Measurements from ENCODE around the gene DAB1.
A peak's percentile ranks its signal among the peaks of the same experiment; 100 is the strongest.

Gene DAB1

GRCh38 chr1:57146100-57146499 lies 277.8 kb downstream of the DAB1 start:
- no peak for DNase-seq

DNA sequence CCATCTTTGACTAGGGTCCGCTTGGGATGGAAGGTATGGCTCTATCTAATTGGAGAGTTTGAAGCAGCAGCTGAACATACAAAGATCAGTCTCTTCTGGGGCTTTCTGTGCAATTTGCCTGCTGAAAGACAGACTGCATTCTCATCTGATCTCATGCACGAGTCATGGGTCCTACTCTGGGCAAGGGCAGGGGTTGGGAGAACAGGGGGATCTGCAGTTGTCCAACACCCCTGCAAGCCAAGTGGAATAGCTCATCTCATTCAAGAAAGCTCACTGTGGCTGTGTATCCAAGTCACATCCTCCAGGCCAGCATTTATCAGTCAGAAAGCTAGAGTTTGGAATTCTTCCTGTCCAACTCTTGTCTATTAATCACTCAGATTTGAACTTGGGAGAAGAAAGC lies 280.9 kb downstream of the DAB1 start:
- no peak for DNase-seq

GRCh38 chr1:57142169-57142568 lies 281.7 kb downstream of the DAB1 start:
- DNase-seq = no peak

GRCh38 chr1:57138432-57139078 lies 285.3 kb downstream of the DAB1 start:
- DNase-seq = no peak

- no peak for DNase-seq
These were observed 285.9 kb downstream of the DAB1 start for GRCh38 chr1:57137980-57138379.

- no peak for DNase-seq
These were observed 289.1 kb downstream of the DAB1 start for GRCh38 chr1:57134803-57135202.

- DNase-seq = no peak
These were observed 290.2 kb downstream of the DAB1 start for GRCh38 chr1:57133686-57134085.

DNA sequence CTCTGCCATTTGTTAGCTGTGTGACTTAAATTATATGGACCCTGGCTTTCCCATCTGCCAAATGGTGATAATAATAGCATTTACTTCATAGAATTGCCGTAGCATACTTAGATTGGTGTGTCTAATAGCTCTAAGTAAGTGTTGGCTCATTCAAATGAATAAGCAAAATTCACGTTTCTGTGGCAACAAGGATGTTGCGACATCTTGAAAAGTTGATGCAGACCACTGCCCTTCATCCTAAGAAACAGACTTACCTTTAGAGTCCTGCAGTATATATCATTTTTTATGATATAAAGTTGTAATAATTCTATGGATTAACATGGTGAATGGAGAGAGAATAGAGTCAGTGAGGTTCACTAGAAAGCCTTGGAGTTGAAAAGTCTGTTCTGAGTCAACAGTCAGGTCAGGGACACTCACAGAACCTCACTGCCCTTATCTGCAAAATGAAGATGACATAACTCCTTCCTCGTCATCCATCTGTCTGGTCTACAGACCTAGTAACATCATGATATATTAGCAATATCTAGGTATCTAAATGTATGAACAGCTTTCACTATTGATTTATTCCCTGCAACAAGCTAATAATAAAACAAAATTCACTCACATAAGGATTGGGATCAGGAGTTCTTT lies 290.8 kb downstream of the DAB1 start:
- DNase-seq = no peak

- DNase-seq = no peak
These were observed 292.0 kb downstream of the DAB1 start for GRCh38 chr1:57131701-57132394.

- DNase-seq = no peak
These were observed 292.6 kb downstream of the DAB1 start for GRCh38 chr1:57131257-57131656.

GRCh38 chr1:57129865-57130264 lies 294.0 kb downstream of the DAB1 start:
- no peak for DNase-seq

DNA sequence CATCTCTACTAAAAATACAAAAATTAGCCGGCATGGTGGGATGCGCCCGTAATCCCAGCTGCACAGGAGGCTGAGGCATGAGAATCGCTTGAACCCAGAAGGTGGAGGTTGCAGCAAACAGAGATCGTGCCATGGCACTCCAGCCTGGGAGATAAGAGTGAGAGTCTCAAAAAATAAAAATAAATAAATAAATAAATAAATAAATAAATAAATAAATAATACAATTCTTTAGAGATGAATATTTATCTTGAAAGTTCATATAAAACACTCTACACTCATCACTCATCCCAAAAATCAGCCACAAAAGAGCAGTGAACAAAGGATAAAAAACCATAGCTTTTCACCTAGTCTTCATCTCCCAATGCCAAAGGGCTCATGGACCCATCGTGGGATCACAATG lies 295.9 kb downstream of the DAB1 start:
- no peak for DNase-seq

DNA sequence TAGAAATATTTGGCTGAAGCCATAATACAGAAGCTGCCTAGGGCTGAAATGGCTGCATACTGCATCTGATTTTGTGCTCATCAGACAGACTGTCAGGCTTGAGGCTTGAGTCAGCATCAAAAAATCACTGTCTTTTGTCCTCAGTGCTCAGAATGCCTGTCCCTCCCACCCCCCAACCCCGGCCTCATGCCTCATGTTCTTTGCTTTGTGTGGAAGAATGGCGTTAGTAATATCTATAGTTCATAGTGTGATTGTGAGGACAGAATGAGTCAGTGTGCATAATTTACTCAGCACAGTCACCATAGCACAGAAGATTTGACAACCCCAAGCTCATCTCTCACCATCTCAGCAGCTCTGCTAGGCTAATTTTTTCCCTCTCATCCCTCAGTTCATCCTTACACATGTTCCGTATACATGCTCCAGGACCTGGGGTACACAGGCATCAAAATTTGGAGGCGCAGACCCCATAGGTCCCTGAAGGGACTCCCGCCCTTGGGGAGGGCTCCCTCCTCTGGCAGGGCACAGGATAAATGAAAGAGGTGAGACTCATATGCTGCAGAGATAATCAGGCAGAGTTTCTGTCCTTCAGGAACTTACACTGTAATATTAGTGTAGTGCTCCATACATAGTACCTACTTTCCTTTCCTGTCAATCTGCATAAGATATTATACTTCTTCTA lies 299.0 kb downstream of the DAB1 start:
- DNase-seq = peak; percentile 7

GRCh38 chr1:57124170-57124569 lies 299.7 kb downstream of the DAB1 start:
- DNase-seq = no peak

DNA sequence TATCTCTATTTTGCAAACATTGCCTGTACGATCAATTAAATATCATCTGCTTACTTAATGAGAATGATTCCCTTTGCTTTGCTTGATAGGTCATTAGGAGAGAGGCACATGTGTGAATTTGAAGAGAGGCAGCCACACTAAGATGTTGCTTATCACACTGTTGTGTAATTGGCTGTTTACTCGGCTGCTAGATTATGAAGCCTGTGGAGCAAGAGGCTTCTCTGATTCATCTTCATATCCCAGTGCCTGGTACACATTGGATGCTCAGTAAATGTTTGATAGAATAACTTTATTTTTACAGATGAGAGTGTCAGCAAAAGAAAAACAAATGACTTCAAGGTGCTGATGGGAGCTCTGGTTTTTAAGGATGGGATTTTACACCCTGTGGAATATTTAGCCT lies 301.8 kb downstream of the DAB1 start:
- no peak for DNase-seq

GRCh38 chr1:57118948-57119603 lies 304.8 kb downstream of the DAB1 start:
- no peak for DNase-seq

- no peak for DNase-seq
These were observed 306.1 kb downstream of the DAB1 start for GRCh38 chr1:57117753-57118152.

DNA sequence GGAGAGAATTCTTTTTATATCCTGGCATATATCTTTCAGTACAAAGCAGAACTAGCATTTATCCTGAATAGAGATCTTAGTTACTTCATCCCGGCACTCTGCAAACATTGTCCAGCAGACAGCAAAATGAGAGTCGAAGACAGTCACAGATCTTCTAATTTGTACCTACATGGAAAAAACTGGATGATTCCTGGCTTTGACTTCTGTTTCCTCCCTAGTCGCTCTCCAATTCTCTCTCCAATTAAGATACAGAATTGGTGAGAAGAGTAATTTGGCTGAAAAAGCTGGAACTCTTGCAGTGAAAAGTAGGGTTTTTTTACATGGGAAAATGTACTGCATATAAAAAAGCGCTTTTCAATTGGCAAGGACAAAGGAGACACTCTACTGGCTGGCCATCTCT lies 307.0 kb downstream of the DAB1 start:
- DNase-seq = no peak

DNA sequence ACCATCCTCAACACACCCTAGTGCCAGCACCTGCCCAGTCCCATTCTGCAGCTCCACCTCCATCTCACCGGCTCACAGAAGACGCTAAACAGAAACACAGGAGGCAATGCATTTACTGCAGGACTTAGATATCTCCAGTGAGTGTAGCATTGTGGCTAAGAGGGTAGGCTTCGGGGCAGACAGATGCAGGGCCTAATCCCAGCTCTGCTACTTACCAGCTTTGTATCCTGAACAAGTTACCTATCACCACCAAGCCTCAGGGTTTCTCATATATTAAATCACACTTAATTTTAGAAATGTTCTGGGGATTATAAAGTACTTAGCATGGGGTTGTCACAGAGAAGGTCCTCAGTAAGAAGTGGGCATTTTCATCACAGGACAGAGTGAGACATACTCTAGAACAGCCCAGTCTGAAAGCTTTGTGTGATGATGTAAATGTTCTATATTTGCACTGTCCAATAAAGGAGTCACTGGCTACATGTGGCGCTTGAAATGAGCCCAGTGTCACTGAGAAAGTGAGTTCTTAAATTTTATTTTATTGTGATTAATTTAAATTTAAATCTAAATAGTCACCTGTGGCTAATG lies 308.7 kb downstream of the DAB1 start:
- DNase-seq = no peak

GRCh38 chr1:57112148-57112547 lies 311.7 kb downstream of the DAB1 start:
- DNase-seq = no peak

- DNase-seq = no peak
These were observed 312.7 kb downstream of the DAB1 start for GRCh38 chr1:57111175-57111574.

GRCh38 chr1:57109883-57110282 lies 314.0 kb downstream of the DAB1 start:
- no peak for DNase-seq

DNA sequence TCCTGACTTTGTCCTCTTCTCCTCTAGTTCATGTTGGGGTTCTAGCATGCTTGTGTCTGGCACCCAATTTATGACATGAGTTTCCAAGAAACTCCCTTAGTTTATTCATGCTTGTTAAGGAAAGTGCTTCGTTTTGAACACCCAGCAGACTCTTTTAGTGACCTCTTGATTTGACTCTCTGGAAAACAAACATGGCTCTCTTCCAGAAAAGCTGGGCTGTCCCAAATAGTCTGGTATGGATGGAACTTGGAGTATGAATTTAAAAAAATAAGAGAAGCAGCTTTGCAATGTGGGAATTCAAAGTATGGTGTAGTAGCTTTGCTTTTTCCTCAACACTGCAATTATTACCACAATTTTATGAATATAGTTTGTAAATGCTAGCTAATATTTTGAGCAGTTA lies 314.6 kb downstream of the DAB1 start:
- no peak for DNase-seq

All from activated CD4-positive, alpha-beta T cell treated with anti-CD3 and anti-CD28 coated beads for 48 hours (primary cell).